CD14-positive monocyte (primary cell): ENCODE data around the gene ZBTB44. TPM values are rescaled to one million over a fixed set of nuclear protein-coding genes. Genes with fewer than 3 reads are reported as not detected.
A peak's percentile ranks its signal among the peaks of the same experiment; 100 is the strongest.

ENCODE experiments used
- DNase-seq, 3 donors: peaks; one replicate each; pipeline ENCODE4 v3.0.0-alpha.2; 2011 to 2022
- H2AFZ ChIP-seq: 2 replicates; pipeline ENCODE4 v1.6.0; 2012; ENCODE audit warnings: mild to moderate bottlenecking, low read depth, low read length, inconsistent platforms; ENCODE audit not compliant: insufficient read depth, poor library complexity, severe bottlenecking
- H3K27ac ChIP-seq, 2 donors: 1 replicate in 1 of 2; 2 replicates in 1 of 2; pipeline ENCODE4 v1.5.1; 2012 to 2013; ENCODE audit warnings: low read length in 2 of 2, control low read depth in 1 of 2, inconsistent platforms in 1 of 2, low read depth in 1 of 2, mild to moderate bottlenecking in 1 of 2
- H3K27me3 ChIP-seq, 2 donors: one replicate each; pipeline versions ENCODE4 v1.6.0 to v1.6.1; 2011 to 2013; ENCODE audit warnings: low read length in 2 of 2; ENCODE audit not compliant: control insufficient read depth in 2 of 2, insufficient read depth in 2 of 2
- H3K36me3 ChIP-seq, 2 donors: replicated peaks in 1 of 2; 1 replicate in 1 of 2; 2 replicates in 1 of 2; pipeline versions ENCODE4 v1.5.1 to v1.6.1; 2012 to 2013; ENCODE audit warnings: low read length in 2 of 2, control low read depth in 1 of 2, inconsistent platforms in 1 of 2, mild to moderate bottlenecking in 1 of 2; ENCODE audit not compliant: insufficient read depth in 2 of 2, control insufficient read depth in 1 of 2
- H3K4me1 ChIP-seq, 2 donors: 1 replicate in 1 of 2; 2 replicates in 1 of 2; pipeline versions ENCODE4 v1.5.1 to v1.6.1; 2012 to 2013; ENCODE audit warnings: low read length in 2 of 2, control low read depth in 1 of 2, inconsistent platforms in 1 of 2, mild to moderate bottlenecking in 1 of 2, moderate library complexity in 1 of 2; ENCODE audit not compliant: insufficient read depth in 2 of 2, control insufficient read depth in 1 of 2
- H3K4me2 ChIP-seq: replicated peaks from 2 replicates; pipeline ENCODE3; 2012; ENCODE audit warnings: low read length, moderate library complexity, mild to moderate bottlenecking; ENCODE audit not compliant: poor library complexity, severe bottlenecking; ENCODE audit errors: extremely low read depth
- H3K4me3 ChIP-seq, 3 experiments: fragments of 200-600 bp in 1 of 3; sonication (generic) in 1 of 3; replicated peaks in 1 of 3; 1 replicate in 2 of 3; 2 replicates in 1 of 3; pipeline ENCODE4 v1.5.1; 2011 to 2013; ENCODE audit warnings: low read length in 3 of 3, mild to moderate bottlenecking in 3 of 3, control low read depth in 2 of 3, low read depth in 2 of 3, inconsistent platforms in 1 of 3, moderate library complexity in 1 of 3
- H3K79me2 ChIP-seq: 2 replicates; pipeline ENCODE4 v1.6.0; 2012; ENCODE audit warnings: mild to moderate bottlenecking, control low read depth, inconsistent platforms, low read length, moderate library complexity; ENCODE audit not compliant: insufficient read depth
- H3K9ac ChIP-seq: 2 replicates; pipeline ENCODE4 v1.6.0; 2017; ENCODE audit warnings: low read length, mild to moderate bottlenecking; ENCODE audit not compliant: insufficient read depth, poor library complexity, severe bottlenecking
- H3K9me3 ChIP-seq, 2 donors: replicated peaks in 1 of 2; 1 replicate in 1 of 2; 2 replicates in 1 of 2; pipeline versions ENCODE4 v1.5.1 to v1.6.1; 2012 to 2013; ENCODE audit warnings: low read length in 2 of 2, control low read depth in 1 of 2; ENCODE audit not compliant: control insufficient read depth in 1 of 2, insufficient read depth in 1 of 2
- H4K20me1 ChIP-seq: 2 replicates; pipeline ENCODE4 v1.6.0; 2012; ENCODE audit warnings: mild to moderate bottlenecking, low read length, control low read depth, moderate library complexity; ENCODE audit not compliant: insufficient read depth
- H3K27ac Mint-ChIP-seq, 7 donors: one replicate each; pipeline ENCODE4 v1.8.0; 2020; ENCODE audit warnings: mild to moderate bottlenecking in 7 of 7, mixed read lengths in 7 of 7, moderate library complexity in 6 of 7, inconsistent platforms in 2 of 7
- H3K27me3 Mint-ChIP-seq, 3 donors: one replicate each; pipeline ENCODE4 v1.8.0; 2021 to 2022; ENCODE audit warnings: low read depth in 3 of 3, mild to moderate bottlenecking in 3 of 3, mixed read lengths in 3 of 3, moderate library complexity in 3 of 3, inconsistent platforms in 1 of 3
- H3K36me3 Mint-ChIP-seq, 2 donors: one replicate each; pipeline ENCODE4 v1.8.0; 2020; ENCODE audit warnings: mixed read lengths in 2 of 2, inconsistent platforms in 1 of 2, mild to moderate bottlenecking in 1 of 2
- H3K4me1 Mint-ChIP-seq: one replicate; pipeline ENCODE4 v1.8.0; 2020; ENCODE audit warnings: mild to moderate bottlenecking, mixed read lengths
- H3K4me3 Mint-ChIP-seq, 2 donors: one replicate each; pipeline ENCODE4 v1.8.0; 2020; ENCODE audit warnings: mild to moderate bottlenecking in 2 of 2, mixed read lengths in 2 of 2, moderate library complexity in 1 of 2
- H3K9me3 Mint-ChIP-seq, 7 donors: one replicate each; pipeline ENCODE4 v1.8.0; 2020 to 2022; ENCODE audit warnings: mixed read lengths in 7 of 7, mild to moderate bottlenecking in 6 of 7, moderate library complexity in 6 of 7, inconsistent platforms in 2 of 7
- WGBS: methylation state at CpG from one replicate; pipeline ENCODE4 v1.1.5; 2013; ENCODE audit warnings: missing lambda C conversion rate; ENCODE audit not compliant: insufficient coverage; 5-methylcytosine and 5-hydroxymethylcytosine counted together
- intact Hi-C, 2 donors: fragments of 100-400 bp; cut with micrococcal nuclease; formaldehyde crosslinking; loops; one replicate each; pipeline versions ENCODE4 v1.15.0 to v1.15.1; 2023
- polyA plus RNA-seq, 3 donors: library from polyadenylated mRNA; depleted of rRNA in 1 of 3; unstranded in 2 of 3; stranded (reverse) in 1 of 3; fragments of 300-500 nt in 2 of 3; fragments of >200 nt in 1 of 3; fragmentation: Illumina TruSeq in 2 of 3; gene quantifications; 1 replicate in 2 of 3; 2 replicates in 1 of 3; pipeline ENCODE4 v1.2.3, GENCODE V29; 2012 to 2021
- TF ChIP-seq, protein P1 (sequence below): fragments of 200-600 bp; IDR thresholded peaks from one replicate; pipeline ENCODE4 v1.8.0; 2022; ENCODE audit warnings: antibody characterized with exemption, mild to moderate bottlenecking

The ZBTB44 gene
- polyA plus RNA-seq, 3 donors, result 2.4 to 21.3 (median 2.7) TPM

DNA sequence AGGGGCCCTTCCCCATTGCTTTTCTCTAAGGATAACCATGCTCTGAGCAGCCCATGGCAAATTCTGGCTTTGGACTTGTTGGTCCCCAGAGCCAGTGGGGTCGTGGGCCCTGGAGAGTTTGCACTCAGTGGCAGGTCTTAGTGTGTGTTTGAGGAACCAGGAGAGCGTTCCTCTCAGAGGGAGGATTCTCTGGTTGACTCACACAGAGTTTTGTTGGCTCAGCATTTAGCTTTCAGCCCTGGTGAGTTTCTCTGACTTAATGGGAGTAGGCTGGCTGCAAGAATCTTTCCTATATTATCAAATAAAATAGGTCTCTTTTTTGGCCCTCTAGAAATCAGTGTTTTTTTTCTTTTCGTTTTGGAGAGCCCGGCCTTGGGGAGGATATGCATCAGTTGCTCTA is 134.2 kb downstream of the ZBTB44 start:
- peak; percentile 60 to 75 (median 67) for DNase-seq
- H3K9me3 Mint-ChIP-seq, result peaks cover 0 to 6% (median 2%) of the 10 kb centered on the region in 7 donors
- Histone ChIP-seq H3K4me3 (no peak overlapping the region), H3K4me1 (peaks cover 37 to 44% of the 10 kb centered on the region in 2 donors), H3K27me3 (no peaks in the 10 kb centered on the region), H3K9ac (no peak overlapping the region), H3K36me3 (no peaks in the 10 kb centered on the region), H3K4me2 (no peak overlapping the region), H3K79me2 (peaks cover 47% of the 10 kb centered on the region), H3K9me3 (no peaks in the 10 kb centered on the region), H4K20me1 (peaks cover 30% of the 10 kb centered on the region), H3K27ac (peak overlapping the region; percentile 29 to 63), H2AFZ (no peak overlapping the region)
- TF ChIP-seq, protein P1, sequence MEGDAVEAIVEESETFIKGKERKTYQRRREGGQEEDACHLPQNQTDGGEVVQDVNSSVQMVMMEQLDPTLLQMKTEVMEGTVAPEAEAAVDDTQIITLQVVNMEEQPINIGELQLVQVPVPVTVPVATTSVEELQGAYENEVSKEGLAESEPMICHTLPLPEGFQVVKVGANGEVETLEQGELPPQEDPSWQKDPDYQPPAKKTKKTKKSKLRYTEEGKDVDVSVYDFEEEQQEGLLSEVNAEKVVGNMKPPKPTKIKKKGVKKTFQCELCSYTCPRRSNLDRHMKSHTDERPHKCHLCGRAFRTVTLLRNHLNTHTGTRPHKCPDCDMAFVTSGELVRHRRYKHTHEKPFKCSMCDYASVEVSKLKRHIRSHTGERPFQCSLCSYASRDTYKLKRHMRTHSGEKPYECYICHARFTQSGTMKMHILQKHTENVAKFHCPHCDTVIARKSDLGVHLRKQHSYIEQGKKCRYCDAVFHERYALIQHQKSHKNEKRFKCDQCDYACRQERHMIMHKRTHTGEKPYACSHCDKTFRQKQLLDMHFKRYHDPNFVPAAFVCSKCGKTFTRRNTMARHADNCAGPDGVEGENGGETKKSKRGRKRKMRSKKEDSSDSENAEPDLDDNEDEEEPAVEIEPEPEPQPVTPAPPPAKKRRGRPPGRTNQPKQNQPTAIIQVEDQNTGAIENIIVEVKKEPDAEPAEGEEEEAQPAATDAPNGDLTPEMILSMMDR, result no peak
- H3K27me3 Mint-ChIP-seq, result no peaks in the 10 kb centered on the region
- peaks cover 47% of the 10 kb centered on the region for H3K4me1 Mint-ChIP-seq
- intact Hi-C loops, result no loop called here
- H3K36me3 Mint-ChIP-seq, result peaks cover 10 to 18% of the 10 kb centered on the region in 2 donors
- peak overlapping the region; percentile 26 to 94 (median 90) for H3K27ac Mint-ChIP-seq
- no peak overlapping the region for H3K4me3 Mint-ChIP-seq
- WGBS, result no CpG with 5 or more reads among the region's 4 CpGs

DNA sequence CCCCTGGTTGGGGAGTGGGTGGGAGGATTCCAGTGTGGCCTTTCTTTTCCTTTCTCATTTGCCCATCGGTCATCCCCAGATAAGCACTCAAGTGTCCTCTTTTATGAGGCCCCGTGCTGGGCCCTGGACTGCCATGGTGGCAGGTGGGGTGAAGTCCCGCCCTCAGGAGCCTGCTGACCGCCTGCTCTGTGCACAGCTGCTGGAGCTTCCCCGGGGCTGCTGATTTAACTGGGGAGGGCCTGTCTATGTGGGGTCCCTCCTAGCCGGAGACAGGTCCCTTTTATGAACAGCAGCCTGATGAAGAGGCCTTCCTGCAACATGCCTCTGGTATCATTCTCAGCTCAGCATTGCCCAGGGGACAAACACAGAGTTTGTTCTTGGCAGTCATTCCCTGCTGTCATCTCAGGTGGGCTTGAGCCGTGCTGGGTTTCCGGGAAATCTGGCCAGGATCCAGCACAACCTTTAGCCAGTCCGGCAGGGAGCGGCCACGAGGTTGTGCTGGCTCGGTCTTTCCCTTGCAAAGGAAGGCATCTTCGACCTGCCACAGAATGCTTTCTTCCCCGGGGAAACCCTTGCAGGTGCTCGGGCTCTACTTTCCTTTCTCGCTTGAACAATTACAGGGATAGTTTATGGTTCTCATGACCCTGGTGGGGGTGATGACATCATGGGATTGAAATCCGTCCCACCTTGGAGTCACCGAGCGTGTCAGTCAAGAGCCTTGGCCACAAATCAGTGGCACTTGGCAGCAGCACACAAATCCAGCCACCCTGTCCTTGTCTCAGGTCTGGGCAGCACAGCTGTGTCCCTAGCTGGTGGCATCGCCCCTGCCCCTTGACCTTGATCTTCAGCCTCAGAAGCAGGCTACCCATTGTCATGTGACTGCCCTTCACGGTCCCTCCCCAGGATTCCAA is 135.1 kb downstream of the ZBTB44 start:
- Mint-ChIP-seq H3K4me3 (no peak overlapping the region), H3K27me3 (peaks cover 0 to under 1% (median 0%) of the 10 kb centered on the region in 3 donors), H3K4me1 (peaks cover 47% of the 10 kb centered on the region), H3K27ac (peak overlapping the region in 6 of 7 donors; percentile 26 to 94 (median 88)), H3K9me3 (peaks cover 4 to 11% (median 6%) of the 10 kb centered on the region in 7 donors), H3K36me3 (peaks cover 7 to 21% of the 10 kb centered on the region in 2 donors)
- intact Hi-C loops, result no loop called here
- no peak for DNase-seq
- Histone ChIP-seq H4K20me1 (peaks cover 30% of the 10 kb centered on the region), H3K79me2 (peaks cover 47% of the 10 kb centered on the region), H3K9ac (peak overlapping the region; percentile 7), H3K4me1 (peaks cover 37 to 44% of the 10 kb centered on the region in 2 donors), H2AFZ (no peak overlapping the region), H3K9me3 (peaks cover 0 to 2% of the 10 kb centered on the region in 2 donors), H3K27me3 (no peaks in the 10 kb centered on the region), H3K4me2 (no peak overlapping the region), H3K27ac (peak overlapping the region; percentile 29 to 63), H3K36me3 (no peaks in the 10 kb centered on the region), H3K4me3 (no peak overlapping the region)
- 94% methylated on average over 19 of the region's 21 CpGs for WGBS
- TF ChIP-seq, protein P1, result no peak
